SJSA1 (cell line): ENCODE results near the gene FOXR1. TPM values are rescaled to one million over a fixed set of nuclear protein-coding genes. Genes with fewer than 3 reads are reported as not detected.

Experiments
- DNase-seq, 2 experiments: peaks; one replicate each; pipeline ENCODE4 v3.0.0-alpha.2; 2015 to 2020; ENCODE audit warnings: low spot score in 2 of 2, low read depth in 1 of 2
- H3K27ac ChIP-seq: fragments of 250-450 bp; sonication (Bioruptor Pico); 2 replicates; pipeline ENCODE4 v1.5.1; 2020; ENCODE audit warnings: mild to moderate bottlenecking, moderate library complexity
- H3K27me3 ChIP-seq: fragments of 250-450 bp; sonication (Bioruptor Pico); replicated peaks from 2 replicates; pipeline ENCODE4 v1.5.1; 2020; ENCODE audit warnings: mild to moderate bottlenecking, moderate library complexity
- H3K36me3 ChIP-seq: fragments of 250-450 bp; sonication (Bioruptor Pico); 2 replicates; pipeline ENCODE4 v1.5.1; 2020; ENCODE audit warnings: mild to moderate bottlenecking
- H3K4me1 ChIP-seq: fragments of 250-450 bp; sonication (Bioruptor Pico); replicated peaks from 2 replicates; pipeline ENCODE4 v1.6.1; 2021; ENCODE audit warnings: mild to moderate bottlenecking
- H3K4me3 ChIP-seq: fragments of 250-450 bp; sonication (Bioruptor Pico); 2 replicates; pipeline ENCODE4 v1.5.1; 2020; ENCODE audit warnings: mild to moderate bottlenecking
- H3K9me3 ChIP-seq: fragments of 250-450 bp; sonication (Bioruptor Pico); replicated peaks from 2 replicates; pipeline ENCODE4 v1.5.1; 2020; ENCODE audit warnings: mild to moderate bottlenecking
- total RNA-seq: library from RNA; depleted of rRNA; stranded (reverse); fragments of >200 nt; shearing (Covaris generic); gene quantifications from 2 replicates; pipeline ENCODE4 v1.2.3, GENCODE V29; 2014

Gene FOXR1
- total RNA-seq, 1 experiment from 2014 or later = not detected

DNA sequence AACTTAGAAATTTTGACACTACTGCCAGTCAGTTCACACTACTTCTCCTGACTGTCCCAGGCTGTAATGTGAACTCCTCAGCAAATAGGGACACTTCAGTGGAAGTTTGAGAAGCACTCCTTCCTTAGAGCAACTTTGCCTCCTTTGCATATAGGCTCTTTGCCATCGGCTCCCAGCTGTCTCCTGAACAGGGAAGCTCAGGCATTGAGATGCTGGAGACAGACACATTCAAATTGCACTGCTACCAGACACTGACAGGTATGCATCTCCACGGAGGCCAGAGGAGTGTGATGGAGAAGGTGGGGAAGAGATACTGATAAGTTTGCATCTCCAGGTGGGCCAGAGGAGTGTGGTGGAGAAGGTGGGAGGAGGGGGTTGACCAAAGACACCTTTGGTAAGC, 48.4 kb downstream of the FOXR1 start:
- Histone ChIP-seq H3K9me3 (no peaks in the 10 kb centered on the region), H3K4me3 (no peak overlapping the region; the same call in 1 of the 2 replicates), H3K27me3 (no peaks in the 10 kb centered on the region), H3K27ac (no peak overlapping the region), H3K4me1 (0 out of 2 replicates have a peak, but pooled peaks cover 3% of the 10 kb centered on the region), H3K36me3 (peaks cover 43% of the 10 kb centered on the region)
- no peak for DNase-seq

GRCh38 chr11:119021631-119022030, 50.1 kb downstream of the FOXR1 start:
- H3K4me1 ChIP-seq = 0 out of 2 replicates have a peak, but pooled peaks cover 3% of the 10 kb centered on the region
- no peak overlapping the region for H3K4me3 ChIP-seq
- H3K9me3 ChIP-seq = no peaks in the 10 kb centered on the region
- DNase-seq = no peak
- no peak overlapping the region for H3K27ac ChIP-seq
- H3K36me3 ChIP-seq = peaks cover 28% of the 10 kb centered on the region
- no peaks in the 10 kb centered on the region for H3K27me3 ChIP-seq

DNA sequence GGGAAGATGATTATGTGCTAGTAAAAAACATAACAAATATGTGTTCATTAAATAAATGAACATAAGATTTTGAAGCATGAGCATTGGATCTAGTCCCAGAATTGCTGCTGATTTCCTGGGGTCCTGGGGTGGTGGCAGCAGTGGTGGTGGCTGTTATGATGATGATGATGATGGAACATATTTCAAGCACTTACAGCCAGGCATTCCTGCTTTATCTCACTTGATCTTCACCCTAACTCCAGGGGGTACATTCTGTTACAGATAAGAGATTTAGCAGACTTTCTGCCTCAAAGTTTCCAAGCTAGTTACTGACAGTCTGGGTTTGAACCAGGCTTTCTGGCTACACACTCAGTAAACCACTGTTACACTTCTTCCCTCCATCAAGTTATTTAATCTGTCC, 52.2 kb downstream of the FOXR1 start:
- DNase-seq = no peak
- Histone ChIP-seq H3K4me3 (no peak overlapping the region), H3K9me3 (no peaks in the 10 kb centered on the region), H3K4me1 (0 out of 2 replicates have a peak, but pooled peaks cover 3% of the 10 kb centered on the region), H3K27me3 (no peaks in the 10 kb centered on the region), H3K36me3 (peaks cover 16% of the 10 kb centered on the region), H3K27ac (no peak overlapping the region)

DNA sequence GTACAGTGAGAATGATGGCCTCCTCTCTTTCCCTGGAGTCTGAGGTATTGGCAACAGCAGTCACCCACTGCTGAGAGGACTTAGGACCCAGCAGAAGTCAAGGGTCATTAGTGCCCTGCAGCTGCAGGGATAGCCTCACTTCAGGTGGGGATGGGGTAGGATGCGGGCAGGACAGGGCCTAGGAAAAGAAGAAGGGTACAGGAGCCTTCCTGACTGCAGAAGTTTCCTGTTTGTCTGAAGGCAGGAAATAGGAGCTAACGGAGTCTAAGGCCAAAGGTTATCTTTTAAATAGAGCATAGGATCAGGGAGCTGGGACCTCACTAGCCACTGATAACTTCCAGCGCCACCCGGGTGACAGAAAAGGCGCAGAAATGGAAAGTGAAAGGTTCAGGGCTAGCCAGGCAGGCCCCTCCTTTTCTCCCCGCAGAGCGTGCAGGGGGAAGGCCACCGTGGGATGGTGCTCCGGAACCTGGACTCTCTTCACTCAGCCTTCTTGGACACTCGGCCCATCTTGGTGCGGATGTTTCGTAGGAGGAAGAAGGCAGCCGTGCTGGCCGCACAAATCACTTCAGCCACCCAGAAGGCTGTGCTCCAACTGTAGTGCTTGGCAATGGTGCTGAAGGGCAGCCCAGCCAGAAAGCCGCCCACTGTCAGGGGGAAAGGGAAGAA, 53.0 kb downstream of the FOXR1 start:
- Histone ChIP-seq H3K4me1 (0 out of 2 replicates have a peak, but pooled peaks cover 3% of the 10 kb centered on the region), H3K27ac (no peak overlapping the region), H3K36me3 (peaks cover 16% of the 10 kb centered on the region), H3K9me3 (no peaks in the 10 kb centered on the region), H3K27me3 (no peaks in the 10 kb centered on the region), H3K4me3 (no peak overlapping the region)
- DNase-seq = no peak

DNA sequence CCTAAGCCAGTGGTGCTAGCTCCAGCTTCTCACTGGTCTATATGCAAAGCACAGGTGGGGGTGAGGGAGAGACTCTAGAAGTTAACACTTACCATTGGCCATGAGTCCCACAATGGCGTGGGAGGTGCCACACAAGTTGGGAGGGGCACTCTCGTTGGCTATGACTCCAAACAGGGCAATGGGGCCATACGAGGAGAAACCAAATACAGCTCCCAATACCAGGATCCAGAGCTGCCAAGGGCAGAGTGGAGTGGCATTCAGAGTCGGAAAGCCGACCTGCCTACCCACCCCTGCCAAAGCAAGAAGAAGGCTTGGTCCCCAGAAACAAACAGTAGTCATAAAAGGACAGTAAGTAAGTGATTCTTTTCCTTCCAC, 53.5 kb downstream of the FOXR1 start:
- Histone ChIP-seq H3K27me3 (no peaks in the 10 kb centered on the region), H3K4me3 (no peak overlapping the region), H3K27ac (no peak overlapping the region), H3K9me3 (no peaks in the 10 kb centered on the region), H3K36me3 (peaks cover 16% of the 10 kb centered on the region), H3K4me1 (peaks cover 2% of the 10 kb centered on the region)
- no peak for DNase-seq

DNA sequence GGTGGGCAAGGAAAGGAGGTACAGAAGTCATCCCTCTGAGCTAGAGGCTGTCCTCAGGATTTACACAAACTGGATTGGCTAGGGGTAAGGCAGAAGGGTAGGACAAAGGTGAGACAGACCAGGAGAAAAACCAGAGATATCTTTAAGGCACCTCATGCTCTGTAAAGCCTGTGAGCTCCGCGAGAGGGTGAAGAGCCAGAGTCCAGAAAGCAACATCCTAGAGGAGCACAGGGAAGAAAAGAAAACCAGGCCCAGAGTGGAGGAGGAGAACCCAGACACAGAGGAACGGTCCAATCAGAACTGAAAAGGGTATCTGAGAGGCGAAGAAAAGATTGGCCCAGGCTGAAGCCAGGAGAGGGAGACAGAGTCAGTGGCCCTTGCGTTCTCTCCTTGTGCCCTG, 54.0 kb downstream of the FOXR1 start:
- H3K27ac ChIP-seq = no peak overlapping the region
- no peak overlapping the region for H3K4me3 ChIP-seq
- no peaks in the 10 kb centered on the region for H3K9me3 ChIP-seq
- no peak for DNase-seq
- no peaks in the 10 kb centered on the region for H3K27me3 ChIP-seq
- peaks cover 6% of the 10 kb centered on the region for H3K4me1 ChIP-seq
- peaks cover 16% of the 10 kb centered on the region for H3K36me3 ChIP-seq

- H3K36me3 ChIP-seq = peaks cover 16% of the 10 kb centered on the region
- H3K27ac ChIP-seq = no peak overlapping the region
- H3K9me3 ChIP-seq = no peaks in the 10 kb centered on the region
- H3K27me3 ChIP-seq = no peaks in the 10 kb centered on the region
- H3K4me1 ChIP-seq = peaks cover 6% of the 10 kb centered on the region
- H3K4me3 ChIP-seq = no peak overlapping the region
- no peak for DNase-seq
Measured at GRCh38 chr11:119025978-119026766, 54.6 kb downstream of the FOXR1 start.

DNA sequence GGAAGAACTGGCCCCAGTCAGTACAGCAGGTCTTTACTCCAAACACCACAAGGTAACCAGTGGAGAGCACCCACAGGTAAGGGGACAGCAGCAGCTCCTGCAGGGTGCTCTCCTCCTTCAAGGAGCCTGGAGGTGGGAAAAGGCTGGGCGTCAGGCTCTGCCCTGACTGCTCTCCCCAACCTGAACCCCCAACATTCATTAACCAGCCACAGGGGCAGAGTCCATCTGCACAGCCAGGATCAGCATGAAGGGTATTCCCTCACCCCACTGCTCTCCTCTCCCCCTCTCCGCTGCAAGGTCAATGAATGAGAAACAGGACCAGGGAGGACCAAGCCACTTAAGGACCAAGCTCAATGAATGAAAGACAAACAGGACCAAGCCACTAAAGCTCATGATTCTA, 55.4 kb downstream of the FOXR1 start:
- no peak overlapping the region for H3K4me3 ChIP-seq
- H3K36me3 ChIP-seq = peaks cover 8% of the 10 kb centered on the region
- no peak overlapping the region for H3K27ac ChIP-seq
- DNase-seq = no peak
- peaks cover 6% of the 10 kb centered on the region for H3K4me1 ChIP-seq
- no peaks in the 10 kb centered on the region for H3K9me3 ChIP-seq
- H3K27me3 ChIP-seq = no peaks in the 10 kb centered on the region

- peaks cover 6% of the 10 kb centered on the region for H3K4me1 ChIP-seq
- H3K9me3 ChIP-seq = no peaks in the 10 kb centered on the region
Measured at GRCh38 chr11:119027561-119028345, 56.2 kb downstream of the FOXR1 start.

GRCh38 chr11:119028346-119029068, 56.9 kb downstream of the FOXR1 start:
- Histone ChIP-seq H3K27ac (no peak overlapping the region), H3K4me3 (no peak overlapping the region), H3K27me3 (no peaks in the 10 kb centered on the region), H3K4me1 (peaks cover 6% of the 10 kb centered on the region), H3K9me3 (no peaks in the 10 kb centered on the region), H3K36me3 (peaks cover 4% of the 10 kb centered on the region; the same call in 1 of the 2 replicates)
- DNase-seq = no peak

More at GRCh38 chr11:119027561-119028345, 56.2 kb downstream of the FOXR1 start:
- peaks cover 7% of the 10 kb centered on the region; the same call in 1 of the 2 replicates for H3K36me3 ChIP-seq
- H3K27ac ChIP-seq = no peak overlapping the region
- H3K4me3 ChIP-seq = no peak overlapping the region
- no peak for DNase-seq
- no peaks in the 10 kb centered on the region for H3K27me3 ChIP-seq

- Histone ChIP-seq H3K9me3 (no peaks in the 10 kb centered on the region), H3K36me3 (peaks cover 4% of the 10 kb centered on the region; the same call in 1 of the 2 replicates), H3K4me3 (no peak overlapping the region), H3K27me3 (no peaks in the 10 kb centered on the region), H3K27ac (no peak overlapping the region), H3K4me1 (peaks cover 6% of the 10 kb centered on the region)
- no peak for DNase-seq
Measured at GRCh38 chr11:119029069-119029339, 57.4 kb downstream of the FOXR1 start.

DNA sequence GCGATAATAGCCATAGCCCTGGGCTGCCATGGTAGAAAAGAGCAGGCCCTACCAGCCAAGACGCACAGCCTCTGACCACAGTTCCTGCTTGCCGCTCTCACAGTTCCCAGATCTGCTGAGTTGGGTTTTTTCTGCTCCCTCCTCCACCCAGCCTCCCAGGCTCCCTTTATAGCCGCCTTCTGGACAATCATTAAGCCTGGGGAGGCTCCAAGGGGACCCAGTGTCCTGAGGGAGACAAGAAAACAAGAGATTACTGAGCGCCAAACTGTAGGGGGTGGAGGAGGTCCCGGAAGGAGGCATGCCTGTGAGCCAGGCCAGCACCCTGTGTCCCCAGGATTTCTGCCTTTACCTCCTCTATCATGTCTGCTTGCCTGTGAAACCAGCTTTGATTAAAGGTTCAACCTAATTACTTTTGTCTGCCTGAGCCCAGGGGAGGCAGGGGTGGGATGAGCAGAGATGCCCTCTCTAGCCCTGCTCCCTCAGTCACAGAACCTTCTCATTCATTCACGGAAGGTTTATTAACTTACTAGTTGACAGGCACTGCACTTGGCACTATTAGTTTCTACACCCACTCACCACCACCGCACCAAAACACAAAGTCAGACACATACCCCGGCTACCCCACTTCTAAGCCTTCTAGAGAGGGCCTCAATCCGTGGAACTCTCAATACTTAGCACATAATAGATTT, 57.9 kb downstream of the FOXR1 start:
- peaks cover 6% of the 10 kb centered on the region for H3K4me1 ChIP-seq
- no peaks in the 10 kb centered on the region for H3K27me3 ChIP-seq
- no peak for DNase-seq
- peaks cover 4% of the 10 kb centered on the region; the same call in 1 of the 2 replicates for H3K36me3 ChIP-seq
- H3K27ac ChIP-seq = no peak overlapping the region
- no peak overlapping the region for H3K4me3 ChIP-seq
- H3K9me3 ChIP-seq = no peaks in the 10 kb centered on the region

GRCh38 chr11:119030029-119030328, 58.4 kb downstream of the FOXR1 start:
- peaks cover 6% of the 10 kb centered on the region for H3K4me1 ChIP-seq
- H3K9me3 ChIP-seq = no peaks in the 10 kb centered on the region

More at GRCh38 chr11:119030029-119030328, 58.4 kb downstream of the FOXR1 start:
- no peak for DNase-seq
- Histone ChIP-seq H3K27ac (no peak overlapping the region), H3K36me3 (peaks cover under 1% of the 10 kb centered on the region; the same call in 1 of the 2 replicates), H3K27me3 (no peaks in the 10 kb centered on the region), H3K4me3 (peak overlapping the region; percentile 52)
